HG03439 (cell line): Measurements from ENCODE around the gene CYP2B6.
"Not testable (repeated sequence)": the region's sequence is repeated elsewhere in the genome, so short reads cannot be mapped to it uniquely, and the experiment has no call there.

Experiments
- ATAC-seq: cut with Tn5 transposase; IDR thresholded peaks from one replicate; pipeline ENCODE4 v1.9.1; 2021; ENCODE audit warnings: mild to moderate bottlenecking, moderate library complexity; ENCODE audit not compliant: unreplicated experiment

CYP2B6 gene

DNA sequence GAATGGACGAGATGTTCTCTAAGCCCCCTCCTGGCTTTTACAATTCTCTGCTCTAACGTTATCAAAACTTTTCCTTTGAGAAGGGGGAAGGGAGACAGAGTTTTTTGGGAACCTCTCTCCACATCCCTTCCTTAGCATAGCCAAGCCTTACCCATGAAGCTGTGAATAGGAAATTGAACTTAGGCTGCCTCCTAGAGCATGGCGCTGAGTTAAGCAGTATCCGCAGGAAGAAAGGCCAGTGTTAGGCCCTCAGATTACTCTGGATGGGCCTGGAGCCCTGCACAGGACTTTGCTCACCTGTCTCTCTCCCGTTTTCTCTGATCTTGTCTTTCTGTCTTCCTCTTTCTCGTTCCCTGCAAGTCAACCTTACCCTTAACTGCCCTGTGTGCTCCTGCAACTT, 39.6 kb downstream of the CYP2B6 start:
- ATAC-seq, result no peak

DNA sequence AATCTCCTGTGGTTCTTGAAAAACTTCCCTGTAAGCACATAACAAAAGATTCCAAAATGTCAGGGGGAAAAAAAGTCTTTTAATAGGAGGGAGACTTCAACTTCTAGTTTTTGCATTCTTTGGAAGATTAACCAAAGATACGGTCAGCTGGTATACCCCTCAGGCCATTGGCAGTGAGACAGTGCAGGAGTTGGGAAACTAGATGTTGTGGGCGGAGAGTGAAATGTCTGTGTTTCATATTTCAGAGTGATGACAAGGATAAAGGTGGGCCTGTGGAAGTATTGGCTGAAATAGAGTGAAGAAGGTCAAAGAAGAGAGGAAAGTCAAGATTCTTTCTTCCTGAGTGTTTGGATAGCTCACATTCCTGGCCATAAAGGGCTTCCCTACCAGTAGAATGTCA, 40.8 kb downstream of the CYP2B6 start:
- no peak for ATAC-seq

DNA sequence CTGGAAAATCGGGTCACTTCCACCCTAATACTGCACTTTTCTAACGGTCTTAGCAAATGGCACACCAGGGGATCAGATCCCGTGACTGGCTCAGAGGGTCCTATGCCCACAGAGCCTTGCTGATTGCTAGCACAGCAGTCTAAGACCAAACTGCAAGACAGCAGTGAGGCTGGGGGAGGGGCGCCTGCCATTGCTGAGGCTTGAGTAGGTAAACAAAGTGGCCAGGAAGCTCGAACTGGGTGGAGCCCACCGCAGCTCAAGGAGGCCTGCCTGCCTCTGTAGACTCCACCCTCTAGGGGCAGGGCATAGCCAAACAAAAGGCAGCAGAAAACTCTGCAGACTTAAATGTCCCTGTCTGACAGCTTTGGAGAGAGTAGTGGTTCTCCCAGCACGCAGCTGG, 42.2 kb downstream of the CYP2B6 start:
- ATAC-seq, result not testable (repeated sequence)

DNA sequence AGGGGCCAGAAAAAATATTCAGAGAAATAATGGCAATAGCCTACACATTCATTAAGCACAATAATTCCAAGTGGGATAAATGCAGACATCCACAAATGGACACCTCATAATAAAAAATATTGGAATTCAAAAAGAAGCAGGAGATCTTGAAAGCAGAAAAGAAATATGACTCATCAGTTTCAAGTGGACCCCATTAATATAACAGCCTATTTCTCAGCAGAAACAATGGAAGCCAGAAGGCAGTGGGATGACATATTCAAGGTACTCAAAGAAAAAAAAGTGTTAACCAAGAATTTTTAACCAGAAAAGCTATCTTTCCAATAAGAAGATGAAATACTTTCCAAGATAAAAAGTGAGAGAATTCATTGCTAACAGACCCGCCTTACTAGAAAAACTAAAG, 48.7 kb downstream of the CYP2B6 start:
- no peak for ATAC-seq

DNA sequence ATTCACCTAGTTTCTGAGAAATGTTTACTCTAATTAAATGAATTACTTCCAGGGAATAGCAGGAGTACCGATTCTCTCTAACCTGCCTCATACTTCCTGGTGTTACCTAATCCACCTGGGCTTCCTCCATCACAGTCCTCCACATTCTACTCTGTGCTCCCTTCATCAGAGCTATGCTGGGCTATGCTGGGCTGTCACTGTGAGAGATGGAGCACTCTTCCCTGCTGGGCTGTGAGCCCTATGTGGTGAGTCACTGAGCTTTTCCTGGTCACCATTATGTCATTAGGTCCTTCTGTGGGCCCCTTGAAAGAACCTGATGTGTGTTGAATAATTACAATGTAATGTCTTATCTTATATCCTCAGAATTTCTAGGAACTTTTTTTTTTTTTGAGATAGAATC, 54.0 kb downstream of the CYP2B6 start:
- not testable (repeated sequence) for ATAC-seq

DNA sequence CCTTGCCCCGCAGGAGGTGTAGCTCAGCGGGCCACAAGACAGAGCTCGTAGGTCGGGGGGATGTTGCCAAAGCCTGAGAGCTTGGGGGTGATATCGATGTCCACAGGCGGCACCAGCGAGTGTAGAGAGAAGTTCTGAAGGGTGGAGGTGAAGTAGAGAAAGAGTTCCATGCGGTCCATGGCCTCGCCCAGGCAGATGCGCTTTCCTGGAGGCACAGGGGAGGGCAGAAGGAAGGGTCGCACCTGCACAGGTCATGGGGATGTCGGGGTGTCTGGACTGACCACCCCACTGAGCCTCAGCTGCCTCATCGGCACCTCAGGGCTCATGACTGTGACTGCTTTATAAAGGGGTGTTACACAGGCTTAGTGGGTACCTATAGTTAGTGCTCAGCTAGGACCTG, 59.3 kb downstream of the CYP2B6 start:
- no peak for ATAC-seq

DNA sequence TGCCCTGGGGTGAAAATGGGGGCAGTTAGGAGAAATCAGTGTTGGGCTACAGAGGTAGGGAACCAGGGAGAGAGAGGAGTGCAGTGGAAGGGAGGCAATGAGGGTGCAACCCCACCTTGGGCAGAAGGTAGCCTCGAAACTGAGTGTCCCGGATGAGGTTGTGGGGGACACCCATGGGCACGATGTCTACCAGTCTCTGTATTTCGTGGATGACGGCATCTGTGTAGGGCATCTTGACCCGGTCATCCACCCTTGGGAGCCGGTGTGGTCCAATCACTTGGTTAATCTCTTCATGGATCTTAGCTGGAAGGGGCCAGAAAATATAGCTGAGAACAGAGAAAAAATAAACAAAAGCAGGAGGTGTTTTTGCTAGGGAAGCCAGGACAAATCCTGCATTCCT, 61.1 kb downstream of the CYP2B6 start:
- ATAC-seq, result not testable (repeated sequence)

DNA sequence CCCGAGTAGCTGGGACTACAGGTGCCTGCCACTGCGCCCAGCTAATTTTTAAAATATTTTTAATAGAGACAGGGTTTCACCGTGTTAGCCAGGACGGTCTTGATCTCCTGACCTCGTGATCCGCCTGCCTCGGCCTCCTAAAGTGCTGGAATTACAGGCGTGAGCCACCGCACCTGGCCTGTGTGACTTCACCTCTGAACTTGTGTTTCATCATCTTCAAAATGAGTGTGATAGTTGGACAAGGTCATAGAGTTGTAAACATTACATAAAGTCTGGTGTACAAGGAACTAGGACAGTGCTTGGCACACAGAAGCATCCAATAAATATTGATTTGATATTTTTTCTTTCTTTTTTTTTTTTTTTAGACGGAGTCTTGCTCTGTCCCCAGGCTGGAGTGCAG, 62.2 kb downstream of the CYP2B6 start:
- not testable (repeated sequence) for ATAC-seq

DNA sequence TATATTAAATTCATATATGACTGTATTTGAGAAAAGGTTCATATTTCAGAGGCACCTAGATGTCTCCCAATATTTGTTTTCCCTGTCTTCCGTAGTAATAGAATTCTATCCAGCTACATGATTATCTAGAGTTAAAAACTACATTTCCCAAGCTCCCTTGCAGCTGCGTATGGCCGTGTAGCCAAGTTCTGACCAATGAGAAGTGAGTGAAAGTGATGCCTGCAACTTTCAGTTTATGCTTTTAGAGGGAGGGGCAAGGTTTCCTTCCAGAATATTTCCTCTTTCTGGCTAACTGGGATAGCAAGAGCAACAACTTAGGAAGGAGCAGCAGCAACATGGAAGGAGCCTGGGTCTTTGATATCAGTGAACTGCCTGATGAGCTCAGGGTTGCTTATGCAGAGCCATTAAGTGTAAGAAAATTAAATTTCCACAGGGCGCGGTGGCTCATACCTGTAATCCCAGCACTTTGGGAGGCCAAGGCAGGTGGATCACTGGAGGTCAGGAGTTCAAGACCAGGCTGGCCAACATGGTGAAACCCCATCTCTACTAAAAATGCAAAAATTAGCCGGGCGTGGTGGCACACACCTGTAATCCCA, 74.0 kb downstream of the CYP2B6 start:
- ATAC-seq, result no peak
